HG02884 (cell line): ENCODE results near the gene OR2AG2.

Source experiments
- ATAC-seq: cut with Tn5 transposase; IDR thresholded peaks from one replicate; pipeline ENCODE4 v1.9.1; 2021; ENCODE audit warnings: mild to moderate bottlenecking, moderate library complexity; ENCODE audit not compliant: unreplicated experiment

OR2AG2 gene

DNA sequence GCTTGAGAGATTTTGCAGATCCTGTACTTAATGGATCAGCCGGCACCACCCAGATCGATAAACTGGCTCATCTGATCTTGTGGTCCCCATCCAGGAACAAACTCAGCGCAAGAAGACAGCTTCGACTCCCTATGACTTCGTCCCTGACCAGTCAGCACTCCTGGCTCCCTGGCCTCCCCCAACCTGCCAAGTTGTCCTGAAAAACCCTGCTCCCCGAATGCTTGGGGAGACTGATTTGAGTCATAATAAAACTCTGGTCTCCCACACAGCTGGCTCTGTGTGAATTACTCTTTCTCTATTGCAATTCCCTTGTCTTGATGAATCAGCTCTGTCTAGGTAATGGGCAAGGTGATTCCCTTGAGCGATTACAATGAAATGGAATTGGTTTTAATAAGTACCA lies 29.5 kb downstream of the OR2AG2 start:
- no peak for ATAC-seq

DNA sequence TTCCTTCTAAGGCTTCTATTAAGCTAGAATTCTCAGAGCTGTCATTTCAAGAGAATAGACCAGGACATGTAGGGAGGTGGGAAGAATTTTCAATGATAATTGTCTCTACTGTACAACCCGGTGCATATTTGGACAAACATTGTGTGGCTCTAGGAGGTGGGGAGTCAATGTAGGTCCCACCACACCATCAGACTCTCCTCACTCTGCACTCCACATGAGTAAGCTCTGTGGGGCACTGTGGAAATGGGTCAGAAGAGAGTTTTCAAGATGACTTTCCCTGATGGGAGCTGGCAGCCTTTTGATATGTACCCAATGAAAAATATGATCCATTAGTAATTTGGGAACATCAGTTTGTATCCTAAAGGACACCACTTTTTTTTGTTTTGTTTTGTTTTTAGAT lies 33.2 kb downstream of the OR2AG2 start:
- ATAC-seq, result no peak

DNA sequence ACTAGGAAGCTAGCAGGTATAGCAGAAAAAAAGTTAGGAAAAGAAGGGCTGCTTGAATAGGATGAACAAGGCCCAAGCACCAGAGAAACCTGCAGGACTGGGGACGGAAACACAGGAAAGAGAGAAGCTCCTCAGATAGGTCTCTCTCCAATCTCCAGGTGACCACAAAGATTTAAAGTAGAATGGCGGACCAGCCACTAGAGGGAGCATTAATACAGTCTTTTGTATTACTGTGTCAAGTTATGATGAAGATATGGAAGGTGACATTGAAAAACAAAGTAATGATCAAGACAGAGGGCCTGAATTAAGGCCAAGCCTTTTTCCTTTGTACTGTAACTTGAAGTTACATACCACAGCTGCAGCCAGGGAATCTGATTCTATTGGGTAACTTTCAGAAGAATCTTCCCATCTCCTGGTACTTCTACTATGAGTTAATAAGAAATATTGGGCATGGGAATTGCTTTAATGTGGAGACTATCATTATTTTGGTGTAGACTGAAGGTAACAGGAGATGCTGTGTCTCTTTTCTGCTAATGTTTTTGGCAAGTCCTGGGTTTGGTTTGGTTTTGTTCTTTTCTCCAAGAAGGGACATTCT lies 33.8 kb downstream of the OR2AG2 start:
- peak; percentile 62 for ATAC-seq

DNA sequence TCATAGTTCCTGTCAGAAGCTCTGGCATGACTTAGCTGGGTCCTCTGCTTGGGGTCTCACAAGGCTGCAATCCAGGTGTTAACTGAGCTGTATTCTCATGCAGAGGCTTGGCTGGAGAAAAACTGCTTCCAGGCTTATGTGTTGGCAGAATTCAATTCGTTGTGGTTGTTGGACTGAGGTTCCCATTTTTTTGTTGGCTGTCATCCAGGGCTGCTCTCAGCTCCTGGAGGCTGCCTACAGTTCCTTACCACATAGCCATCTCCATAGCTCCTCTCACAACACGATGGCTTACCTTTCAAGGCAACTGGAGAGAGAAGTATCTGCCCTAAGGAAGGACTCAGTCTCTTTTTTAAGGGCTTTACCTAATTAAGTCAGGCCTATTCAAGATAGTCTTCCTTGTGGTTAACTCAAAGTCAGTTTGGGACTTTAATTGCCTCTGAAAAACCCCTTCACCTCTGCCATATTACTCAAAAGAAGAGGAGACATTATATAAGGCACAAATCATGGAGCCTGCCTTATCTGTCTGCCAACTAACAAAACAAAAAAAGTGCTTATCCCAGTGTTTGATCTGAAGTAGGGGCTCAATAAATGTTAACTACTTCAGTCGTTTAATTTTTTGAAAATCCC lies 35.2 kb downstream of the OR2AG2 start:
- ATAC-seq, result no peak

DNA sequence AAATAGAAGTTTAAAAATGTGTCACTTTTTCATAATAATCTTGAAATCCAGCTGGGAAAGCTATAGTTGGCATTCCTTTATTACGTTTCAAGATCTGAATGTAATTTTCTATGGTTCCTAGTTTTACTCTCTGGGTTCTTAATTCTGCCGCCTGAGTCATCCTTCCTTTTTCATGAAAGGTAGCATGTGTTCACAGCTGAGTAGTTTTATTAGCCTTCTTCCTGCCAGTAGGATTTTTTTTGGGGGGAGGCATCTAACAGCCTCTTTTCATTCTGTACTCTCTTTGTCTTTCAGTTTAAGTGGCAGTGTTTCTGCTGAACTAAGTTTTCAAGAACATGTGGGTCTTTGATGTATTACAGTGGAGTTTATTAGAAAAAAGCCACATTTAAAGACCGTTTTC lies 36.5 kb downstream of the OR2AG2 start:
- ATAC-seq, result no peak

DNA sequence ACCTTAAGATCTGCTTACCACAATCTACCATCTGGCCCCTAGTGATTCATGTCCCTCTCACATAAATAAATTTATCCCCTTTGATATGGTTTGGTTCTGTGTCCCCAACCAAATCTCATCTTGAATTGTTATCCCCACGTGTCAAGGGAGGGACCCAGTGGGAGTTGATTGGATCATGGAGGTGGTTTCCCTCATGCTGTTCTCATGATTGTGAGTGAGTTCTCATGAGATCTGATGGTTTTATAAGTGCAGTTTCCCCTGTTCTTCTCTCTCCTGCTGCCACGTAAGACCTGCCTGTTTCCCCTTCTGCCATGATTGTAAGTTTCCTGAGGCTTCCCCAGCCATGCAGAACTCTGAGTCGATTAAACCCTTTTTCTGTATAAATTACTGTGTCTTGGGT lies 37.2 kb downstream of the OR2AG2 start:
- no peak for ATAC-seq

DNA sequence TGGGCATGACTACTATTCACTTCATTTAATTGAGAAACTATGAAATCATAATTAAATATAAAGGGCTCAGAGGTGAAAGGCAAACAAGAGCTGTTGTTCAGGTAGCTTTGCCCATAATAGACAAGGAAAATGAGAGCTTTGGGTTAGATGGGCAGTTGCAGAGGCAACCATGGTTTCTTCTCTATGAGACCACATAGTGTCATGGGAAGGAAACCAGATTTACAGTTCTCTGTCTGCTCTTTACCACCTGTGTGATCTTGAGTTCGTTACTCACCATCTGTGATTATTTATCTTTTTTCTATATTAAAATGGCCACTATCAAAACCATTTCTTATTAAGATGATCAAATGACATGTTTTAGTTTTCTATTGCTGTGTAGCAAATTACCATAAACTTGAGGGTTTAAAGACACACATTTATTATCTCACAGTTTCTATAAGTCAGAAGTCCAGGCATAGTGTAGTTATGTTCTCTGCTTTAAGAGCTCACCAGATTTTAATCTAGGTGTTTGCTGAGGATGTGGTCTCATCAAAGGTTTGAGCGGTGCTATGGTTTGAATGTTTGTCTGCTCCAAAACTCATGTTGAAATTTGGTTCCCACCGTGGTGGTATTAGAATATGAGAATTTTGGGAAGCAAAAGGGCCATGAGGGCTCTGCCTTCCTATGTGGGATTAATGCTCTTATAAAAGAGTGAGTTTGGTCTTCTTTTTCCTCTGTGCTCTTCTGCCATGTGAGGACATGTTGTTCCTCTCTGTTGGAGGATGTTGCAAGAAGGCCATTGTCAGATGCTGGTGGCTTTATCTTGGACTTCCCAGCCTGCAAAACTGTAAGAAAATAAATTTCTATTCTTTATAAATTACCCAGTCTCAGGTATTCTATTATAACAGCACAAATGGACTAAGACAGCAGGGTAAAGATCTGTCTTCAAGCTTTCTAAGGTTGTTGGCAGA lies 38.2 kb downstream of the OR2AG2 start:
- ATAC-seq, result no peak

DNA sequence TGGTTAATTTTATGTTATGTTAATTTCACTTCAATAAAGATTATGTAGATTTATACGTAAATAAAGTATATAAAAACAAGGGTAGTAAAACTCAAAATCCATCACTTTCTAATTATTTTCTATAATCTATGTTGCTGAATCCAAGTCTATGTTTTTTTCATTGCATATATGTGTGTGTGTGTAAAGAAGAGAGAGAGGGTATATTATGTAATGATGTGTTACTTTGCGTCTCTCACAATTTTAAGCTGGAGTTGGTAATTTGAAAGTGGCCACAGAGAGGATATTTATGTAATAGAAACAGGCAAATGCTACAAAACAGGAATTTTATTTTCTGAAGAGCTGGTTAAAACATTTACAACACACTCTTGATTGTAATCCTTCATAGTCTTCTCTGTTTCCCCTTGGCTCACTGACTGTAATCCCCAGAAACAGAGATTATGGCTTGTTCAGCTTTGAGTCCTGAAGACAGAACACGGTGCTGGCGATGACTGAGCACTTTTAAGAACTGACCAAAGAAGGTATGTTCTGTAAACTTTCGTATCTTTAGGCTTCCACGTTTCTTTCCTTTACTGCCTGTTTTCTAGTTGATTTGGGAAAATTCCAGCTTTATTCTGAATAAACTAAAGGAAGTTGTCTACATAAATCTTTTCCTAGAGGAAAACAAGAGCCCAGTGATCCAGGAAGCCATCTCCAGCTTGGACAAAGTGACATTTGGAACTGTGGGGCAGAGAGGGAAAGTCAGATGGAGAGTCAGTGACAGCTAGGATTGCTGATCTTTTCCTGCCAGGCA lies 43.6 kb downstream of the OR2AG2 start:
- ATAC-seq, result no peak

DNA sequence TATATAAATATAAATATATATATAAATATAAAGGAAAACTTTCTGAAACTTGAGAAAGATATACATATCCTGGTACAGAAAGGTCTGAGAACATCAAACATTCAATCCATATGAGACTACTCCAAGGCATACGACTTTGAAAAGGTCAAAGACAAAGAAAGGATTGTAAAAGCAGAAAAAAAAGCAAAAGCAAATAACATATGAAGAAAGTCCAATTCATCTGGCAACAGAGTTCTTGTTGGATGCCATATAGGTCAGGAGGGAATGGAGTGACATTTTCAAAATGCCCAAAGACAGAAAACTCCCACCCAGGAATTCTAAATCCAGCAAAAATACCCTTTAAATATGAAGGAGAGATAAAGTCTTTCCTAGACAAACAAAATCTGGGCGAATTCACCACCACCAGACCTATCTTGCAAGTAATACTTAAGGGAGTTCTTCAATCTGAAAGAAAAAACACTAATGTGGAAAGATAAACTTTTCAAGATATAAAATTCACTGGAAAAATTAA lies 46.3 kb downstream of the OR2AG2 start:
- ATAC-seq, result no peak

DNA sequence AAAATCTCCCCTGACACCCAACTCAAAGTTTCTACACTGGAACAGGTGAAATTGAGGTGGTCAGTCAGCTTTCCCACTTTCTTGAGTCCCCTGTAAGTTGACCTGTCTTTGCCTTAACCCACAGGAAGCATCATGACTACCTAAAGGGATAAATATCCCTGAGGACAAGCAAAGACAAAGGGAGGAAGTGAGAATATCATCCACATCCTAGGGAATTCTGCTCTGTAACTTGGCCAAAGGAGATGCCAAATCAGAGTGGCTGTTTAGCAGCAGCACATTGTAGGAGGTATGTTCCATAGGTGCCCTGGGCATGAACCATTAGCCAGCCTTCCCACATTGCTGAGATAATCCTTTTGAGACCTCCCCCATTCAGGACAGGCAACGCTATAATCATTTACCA lies 47.8 kb downstream of the OR2AG2 start:
- ATAC-seq, result no peak

DNA sequence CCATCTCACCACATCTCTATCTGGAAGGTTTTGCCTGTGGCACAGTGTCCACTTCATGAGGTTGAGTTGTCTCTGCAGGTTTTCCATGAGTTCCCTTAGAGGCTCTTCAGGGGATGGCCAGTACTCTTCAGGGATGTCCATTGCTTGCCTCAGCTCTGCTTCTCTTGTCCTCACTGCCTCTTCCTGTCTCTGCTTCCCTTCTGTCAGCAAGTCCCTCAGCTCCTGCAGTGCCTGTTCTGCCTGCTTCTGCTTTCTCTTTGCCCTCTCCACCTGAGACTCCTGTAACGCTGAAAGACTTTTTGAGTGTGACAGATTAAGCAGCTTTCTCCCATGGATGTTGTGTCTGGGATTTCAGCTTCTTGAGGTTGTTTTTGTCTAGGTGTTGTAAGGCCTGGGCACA lies 50.4 kb downstream of the OR2AG2 start:
- ATAC-seq, result no peak

DNA sequence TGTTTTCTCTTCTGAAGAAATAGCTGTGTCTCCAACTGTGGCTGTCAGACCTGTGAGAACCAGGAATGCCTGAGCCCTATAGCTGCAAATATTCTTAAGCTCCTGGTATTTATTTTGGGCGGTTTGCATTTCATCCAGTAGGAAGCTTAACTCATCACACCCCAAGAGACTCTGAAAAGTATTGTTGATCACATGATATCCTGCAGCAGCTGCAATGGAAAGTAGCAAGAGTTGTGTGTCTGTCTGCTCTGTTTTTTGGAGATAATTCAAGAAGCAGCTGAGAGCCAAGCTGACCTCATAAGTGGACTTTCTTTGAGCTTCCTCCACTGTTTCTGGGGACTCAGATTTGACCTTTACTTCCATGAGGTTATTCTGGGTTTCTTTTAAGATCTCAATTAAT lies 52.2 kb downstream of the OR2AG2 start:
- no peak for ATAC-seq

DNA sequence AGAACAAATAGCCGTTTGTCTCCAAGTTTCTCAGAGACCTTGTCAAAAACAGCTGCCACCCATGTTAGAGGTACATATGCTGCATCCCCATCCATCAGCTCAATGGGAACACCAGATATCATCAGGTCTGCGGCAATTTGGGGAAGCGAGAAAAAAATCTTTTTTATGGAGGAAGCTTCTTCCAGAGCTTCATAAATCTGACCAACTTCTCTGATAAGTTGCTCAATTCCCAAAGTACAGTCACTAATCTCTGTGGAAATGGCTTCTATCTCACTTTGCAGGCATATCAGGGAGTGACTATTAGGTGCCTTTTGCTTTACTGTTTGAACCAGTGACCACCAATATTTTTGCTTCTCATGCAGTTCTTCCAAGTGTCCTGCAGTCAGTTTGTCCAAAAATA lies 54.4 kb downstream of the OR2AG2 start:
- no peak for ATAC-seq
